Activated CD4-positive, alpha-beta T cell treated with anti-CD3 and anti-CD28 coated beads for 36 hours (primary cell): ENCODE data around the gene TMEM255B. TPM values are rescaled to one million over a fixed set of nuclear protein-coding genes. Genes with fewer than 3 reads are reported as not detected.

ENCODE experiments used
- ATAC-seq: fragments of 200-7000 bp; cut with Tn5 transposase; one replicate; pipeline ENCODE4 v1.10.0; 2021; ENCODE audit warnings: mild to moderate bottlenecking, moderate library complexity
- CTCF ChIA-PET: fragments of 350-600 bp; sonication (Branson Sonifier 250); formaldehyde crosslinking; loops from one replicate; lab custom pipeline; 2021; ENCODE audit warnings: antibody characterized with exemption; lab: Charles Lee
- POLR2A ChIA-PET: fragments of 350-600 bp; sonication (Branson Sonifier 250); formaldehyde crosslinking; loops from one replicate; lab custom pipeline; 2021; ENCODE audit warnings: antibody characterized with exemption, inconsistent platforms; lab: Charles Lee
- DNase-seq: peaks from one replicate; pipeline ENCODE4 v3.0.0-alpha.2; 2020
- H3K27ac Mint-ChIP-seq: one replicate; pipeline ENCODE4 v1.8.0; 2021; ENCODE audit warnings: mixed read lengths
- H3K27me3 Mint-ChIP-seq: one replicate; pipeline ENCODE4 v1.8.0; 2021; ENCODE audit warnings: mixed read lengths
- H3K36me3 Mint-ChIP-seq: one replicate; pipeline ENCODE4 v1.8.0; 2021; ENCODE audit warnings: low read depth, mixed read lengths
- H3K4me1 Mint-ChIP-seq: one replicate; pipeline ENCODE4 v1.8.0; 2021; ENCODE audit warnings: mixed read lengths
- H3K4me3 Mint-ChIP-seq: one replicate; pipeline ENCODE4 v1.8.0; 2021; ENCODE audit warnings: mild to moderate bottlenecking, moderate library complexity, mixed read lengths
- H3K9me3 Mint-ChIP-seq: one replicate; pipeline ENCODE4 v1.8.0; 2021; ENCODE audit warnings: low read depth, mixed read lengths
- intact Hi-C, 2 experiments: fragments of 100-400 bp; cut with DNase I in 1 of 2; cut with micrococcal nuclease in 1 of 2; formaldehyde crosslinking; loops; one replicate each; pipeline versions ENCODE4 v1.14.2 to v1.15.1; 2022 to 2024; cut with DNase I, micrococcal nuclease
- total RNA-seq, 2 experiments: library from RNA; stranded (reverse); gene quantifications; one replicate each; pipeline ENCODE4 v1.2.3, GENCODE V29; 2021

The TMEM255B gene
- total RNA-seq, 2 experiments from 2014 or later: 0.74 to 1.3 TPM

DNA sequence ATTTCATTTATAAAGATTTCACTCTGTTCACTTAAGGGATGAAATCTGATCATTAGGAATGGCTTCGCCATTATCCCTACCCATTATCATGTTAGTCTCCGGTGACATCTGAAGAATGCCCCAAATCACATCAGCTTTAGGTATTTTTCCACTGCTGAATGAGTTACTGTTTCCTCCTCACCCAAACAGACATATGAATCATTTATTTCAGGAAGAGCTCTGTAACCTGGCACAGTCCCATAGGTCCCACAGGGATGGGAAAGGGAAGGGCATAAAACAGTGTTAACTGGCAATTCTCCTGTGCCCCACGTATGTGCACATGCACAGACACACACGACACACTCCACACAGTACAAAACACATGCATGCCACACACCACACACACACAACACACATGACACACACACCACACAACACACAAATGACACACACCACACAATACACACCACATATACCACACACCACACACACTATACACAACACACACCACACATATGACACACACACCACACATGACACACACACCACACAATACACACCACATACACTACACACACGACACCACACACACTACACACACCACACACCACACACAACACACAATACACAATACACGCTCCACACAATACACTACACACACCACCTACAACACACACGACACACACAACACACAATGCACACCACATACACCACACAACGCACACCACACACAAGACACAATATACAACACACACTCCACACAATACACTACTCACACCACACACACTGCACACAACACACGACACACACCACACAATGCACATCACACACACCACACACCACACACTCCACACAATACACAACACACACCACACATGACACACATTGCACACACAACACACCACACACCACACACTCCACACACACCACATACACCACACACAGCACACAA is 15.4 kb downstream of the TMEM255B start:
- ChIA-PET CTCF (no interaction called here), POLR2A (no interaction called here)
- Mint-ChIP-seq H3K36me3 (no peaks in the 10 kb centered on the region), H3K9me3 (peaks cover 6% of the 10 kb centered on the region), H3K27ac (no peak overlapping the region), H3K4me1 (peaks cover 12% of the 10 kb centered on the region), H3K27me3 (peaks cover 11% of the 10 kb centered on the region), H3K4me3 (no peak overlapping the region)
- DNase-seq: no peak
- no peak for ATAC-seq
- intact Hi-C loops: no loop called here

DNA sequence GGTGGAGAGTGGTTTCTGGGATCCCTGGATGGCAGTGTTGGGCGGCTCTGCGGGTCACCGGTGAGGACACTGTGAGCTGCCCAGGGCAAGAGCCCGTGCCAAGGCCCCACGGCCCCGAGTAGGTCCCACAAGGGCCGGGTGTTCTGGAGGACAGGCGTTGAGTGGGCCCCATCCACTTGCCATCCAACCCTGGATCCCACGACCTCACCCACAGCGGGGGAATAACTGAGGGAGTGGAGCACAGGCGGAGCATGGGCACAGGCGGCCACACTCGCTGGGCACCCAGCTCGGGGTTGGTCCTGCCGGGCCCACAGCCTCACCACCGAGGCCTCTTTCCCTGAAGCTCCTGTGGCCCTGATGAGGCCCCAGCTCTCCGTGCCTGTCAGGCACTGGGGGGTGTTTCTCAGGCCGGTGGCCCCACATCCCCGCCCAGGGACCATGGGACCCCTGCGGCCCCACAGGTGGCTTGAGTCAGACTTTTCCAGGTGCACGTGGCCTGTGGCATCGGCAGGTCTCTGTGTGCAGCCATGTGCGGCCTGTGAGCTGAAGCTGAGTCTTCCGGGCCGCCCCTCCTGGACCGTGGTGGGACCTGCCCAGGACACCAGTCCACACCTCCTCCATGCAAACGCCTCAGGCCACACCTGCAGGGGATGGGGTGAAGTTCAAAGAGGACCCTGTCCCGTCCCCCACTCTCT is 16.6 kb downstream of the TMEM255B start:
- H3K4me3 Mint-ChIP-seq: no peak overlapping the region

DNA sequence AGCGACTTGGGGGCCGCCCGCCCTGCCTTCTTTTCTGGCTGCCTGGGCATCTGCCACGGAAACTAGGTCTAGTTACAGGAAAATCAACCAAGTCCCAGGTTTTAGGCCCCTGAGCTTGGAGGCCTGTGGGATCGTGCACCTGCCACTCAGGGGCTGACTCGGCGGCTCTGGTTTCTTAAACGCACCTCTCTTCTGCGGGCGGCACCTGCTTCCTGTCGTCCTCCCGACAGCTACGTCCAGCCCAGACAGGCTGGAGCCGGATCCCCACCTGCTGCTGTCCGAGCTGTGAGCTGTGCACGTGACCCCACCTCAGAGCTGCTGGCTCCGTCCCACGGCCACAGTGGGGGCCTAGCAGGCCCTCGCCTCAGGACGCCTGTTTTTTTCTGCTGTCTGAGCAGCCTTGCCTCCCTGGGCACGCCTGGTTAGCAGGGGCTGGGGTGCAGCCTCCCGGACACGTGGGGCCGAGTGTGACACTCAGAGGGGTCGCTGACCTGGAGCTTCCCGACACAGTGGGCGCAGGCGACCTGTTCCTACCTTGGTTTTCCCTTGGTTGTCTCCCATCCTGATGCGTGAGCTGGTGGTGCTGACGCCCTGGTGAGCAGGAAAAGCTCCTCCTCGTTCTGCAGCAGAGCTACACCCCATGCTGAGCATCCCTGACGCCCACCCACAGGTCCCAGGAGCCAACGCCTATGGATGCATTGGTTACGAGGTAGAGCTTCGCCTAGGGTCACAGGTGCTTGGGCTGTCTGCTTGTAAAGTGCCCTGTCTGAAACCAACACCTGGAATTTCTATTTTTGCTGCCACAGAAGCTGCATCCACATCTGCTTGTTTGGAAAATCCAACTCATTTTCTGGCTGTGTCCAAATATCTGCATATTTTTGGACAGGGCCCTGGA is 17.5 kb downstream of the TMEM255B start:
- ATAC-seq: no peak
- POLR2A ChIA-PET: no interaction called here

More for the DNA sequence above, 16.6 kb downstream of the TMEM255B start:
- Mint-ChIP-seq H3K27ac (no peak overlapping the region), H3K4me1 (peaks cover 12% of the 10 kb centered on the region), H3K27me3 (peaks cover 12% of the 10 kb centered on the region), H3K9me3 (peaks cover 6% of the 10 kb centered on the region), H3K36me3 (no peaks in the 10 kb centered on the region)
- ATAC-seq (no peak), DNase-seq (no peak)
- ChIA-PET CTCF (no interaction called here), POLR2A (no interaction called here)
- intact Hi-C loops: no loop called here

DNA sequence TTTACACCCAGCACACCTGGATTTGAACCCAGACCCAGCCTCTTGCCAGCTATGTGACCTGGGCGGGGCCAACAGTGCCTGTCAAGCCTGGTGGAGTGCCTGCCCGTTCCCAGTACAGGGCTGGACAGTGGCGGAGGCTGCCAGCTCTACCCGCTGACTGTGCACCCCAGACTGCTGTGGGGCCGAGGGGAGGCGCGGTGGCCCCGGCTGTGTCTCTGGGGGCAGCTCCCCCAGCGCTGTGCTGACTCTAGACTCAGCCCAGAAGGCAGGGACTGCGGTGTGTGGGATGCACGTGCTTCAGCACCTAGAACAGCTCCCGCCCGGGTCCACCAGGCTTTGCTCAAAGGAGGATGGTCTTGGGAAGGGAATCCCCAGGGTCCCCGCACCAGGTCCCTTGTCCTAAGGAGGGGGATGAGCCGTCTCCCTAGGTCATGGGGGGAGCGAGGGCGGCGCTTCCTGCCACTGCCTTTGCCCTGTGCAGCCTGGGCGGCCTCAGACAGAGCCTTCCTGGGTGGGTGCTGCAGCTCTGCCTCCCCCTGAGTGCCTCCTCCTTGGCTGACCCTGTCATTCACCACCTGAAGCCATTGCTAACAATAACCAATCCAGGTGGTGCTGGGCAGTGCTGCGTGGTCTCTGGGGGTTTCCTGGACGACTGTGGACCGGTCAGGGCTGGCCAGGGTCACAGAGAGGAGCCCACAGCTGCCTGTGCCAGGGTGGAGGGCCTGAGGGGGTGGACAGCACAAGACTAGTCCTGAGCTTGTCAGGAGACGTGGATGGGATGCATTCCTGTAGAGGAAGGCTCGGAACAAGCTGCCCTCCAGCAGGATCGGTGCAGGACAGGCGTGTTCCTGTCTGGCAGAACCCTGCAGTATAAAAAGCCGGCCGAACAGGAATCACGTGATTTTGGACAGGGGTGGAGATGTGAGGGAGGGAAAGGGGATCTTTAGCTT is 18.6 kb downstream of the TMEM255B start:
- POLR2A ChIA-PET: no interaction called here
- intact Hi-C loops: no loop called here

More for the DNA sequence above, 17.5 kb downstream of the TMEM255B start:
- intact Hi-C loops: no loop called here
- Mint-ChIP-seq H3K9me3 (peaks cover 6% of the 10 kb centered on the region), H3K27me3 (peaks cover 12% of the 10 kb centered on the region), H3K36me3 (no peaks in the 10 kb centered on the region), H3K4me3 (no peak overlapping the region), H3K4me1 (peaks cover 12% of the 10 kb centered on the region), H3K27ac (no peak overlapping the region)
- no peak for DNase-seq
- CTCF ChIA-PET: interaction anchor here (1.0 kb wide), 1 partner anchor 164 kb away, joined by 3 read pairs; no protein-coding TSS in a partner anchor

DNA sequence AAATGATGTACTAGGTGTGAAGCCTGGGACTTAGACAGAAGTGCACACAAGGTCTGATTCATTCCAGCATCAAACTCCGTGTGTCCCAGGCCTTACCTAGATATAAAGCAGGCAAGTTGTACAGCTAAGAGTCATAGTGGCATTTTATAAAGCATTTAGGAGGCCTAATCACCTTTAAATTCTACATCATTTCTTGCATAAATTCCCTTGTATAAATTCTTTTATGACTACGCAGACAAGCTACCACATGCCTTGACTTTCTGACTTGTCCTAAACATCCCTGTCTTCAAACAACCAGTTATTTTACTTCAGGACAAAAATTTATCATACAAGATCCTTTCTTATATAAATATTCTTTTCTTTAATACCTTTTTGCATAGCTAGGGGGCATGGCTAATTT is 22.5 kb downstream of the TMEM255B start:
- POLR2A ChIA-PET: no interaction called here
- DNase-seq (no peak), ATAC-seq (no peak)
- no peaks in the 10 kb centered on the region for H3K36me3 Mint-ChIP-seq
- H3K9me3 Mint-ChIP-seq: no peaks in the 10 kb centered on the region
- H3K4me1 Mint-ChIP-seq: peaks cover 4% of the 10 kb centered on the region
- CTCF ChIA-PET: interaction anchor here (0.6 kb wide), 1 partner anchor 329 kb away, joined by 3 read pairs; no protein-coding TSS in a partner anchor
- H3K27me3 Mint-ChIP-seq: peaks cover 17% of the 10 kb centered on the region
- no peak overlapping the region for H3K27ac Mint-ChIP-seq
- intact Hi-C loops: no loop called here
- H3K4me3 Mint-ChIP-seq: no peak overlapping the region

More for the DNA sequence above, 18.6 kb downstream of the TMEM255B start:
- H3K9me3 Mint-ChIP-seq: peaks cover 2% of the 10 kb centered on the region
- no peaks in the 10 kb centered on the region for H3K36me3 Mint-ChIP-seq
- ATAC-seq (peak; percentile 33), DNase-seq (peak; percentile 28)
- H3K4me3 Mint-ChIP-seq: no peak overlapping the region
- H3K4me1 Mint-ChIP-seq: peaks cover 2% of the 10 kb centered on the region
- peaks cover 12% of the 10 kb centered on the region for H3K27me3 Mint-ChIP-seq
- no peak overlapping the region for H3K27ac Mint-ChIP-seq
- CTCF ChIA-PET: no interaction called here

DNA sequence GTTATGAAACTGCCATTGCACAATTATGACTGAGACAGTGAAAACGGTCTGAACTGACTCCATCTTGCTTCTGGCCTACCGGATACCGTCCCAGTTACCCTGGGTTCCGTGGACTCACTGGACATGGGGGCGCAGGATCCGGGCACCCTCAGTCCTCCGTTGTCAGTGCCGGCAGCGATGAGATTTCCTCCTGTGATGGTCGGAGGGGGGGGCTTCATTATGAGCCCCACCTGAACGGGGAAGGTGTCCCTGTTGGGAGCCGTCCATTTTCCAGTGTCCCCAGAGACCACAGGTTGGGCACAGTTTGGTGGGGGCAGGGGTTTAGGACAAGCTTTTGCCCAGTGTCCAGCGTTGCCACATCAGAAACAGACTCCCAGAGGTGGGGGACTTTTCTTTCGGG is 23.4 kb downstream of the TMEM255B start:
- POLR2A ChIA-PET: no interaction called here
- DNase-seq (no peak), ATAC-seq (no peak)
- H3K9me3 Mint-ChIP-seq: no peaks in the 10 kb centered on the region
- CTCF ChIA-PET: no interaction called here
- no peaks in the 10 kb centered on the region for H3K36me3 Mint-ChIP-seq
- peaks cover 4% of the 10 kb centered on the region for H3K4me1 Mint-ChIP-seq
- peaks cover 15% of the 10 kb centered on the region for H3K27me3 Mint-ChIP-seq
- H3K27ac Mint-ChIP-seq: no peak overlapping the region
- intact Hi-C loops: no loop called here
- no peak overlapping the region for H3K4me3 Mint-ChIP-seq

DNA sequence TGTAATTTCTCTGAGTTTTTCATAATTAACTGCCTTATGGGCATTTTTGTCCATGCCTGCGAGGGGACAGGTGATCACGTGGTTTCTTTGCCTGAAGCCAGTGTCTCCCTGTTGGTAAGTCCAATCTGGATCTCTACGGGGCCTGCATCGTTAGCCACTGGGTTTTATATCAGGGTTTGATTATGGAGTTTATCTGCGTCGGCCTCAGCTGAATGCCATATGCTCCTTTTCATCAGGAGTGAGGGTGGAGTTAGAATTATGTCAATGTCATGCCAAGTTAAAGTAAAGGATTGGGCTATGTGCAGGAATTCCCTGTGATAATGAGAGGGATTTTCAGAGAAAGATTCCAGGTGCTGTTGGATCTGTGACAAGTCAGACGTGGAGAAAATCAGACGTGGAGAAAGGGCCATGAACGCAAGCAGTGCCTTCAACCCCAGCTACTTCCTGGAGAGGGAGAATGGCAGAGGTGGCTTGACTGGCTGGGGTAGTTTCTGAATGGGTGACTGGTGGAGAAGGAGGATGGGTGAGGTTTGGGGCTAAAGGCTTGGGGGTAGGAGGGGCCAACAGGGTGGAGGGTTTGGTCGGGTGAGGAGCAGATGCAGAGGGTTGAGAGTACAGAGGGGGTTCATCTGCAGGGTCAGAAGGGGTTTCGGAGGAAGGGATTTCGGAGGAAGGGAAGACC is 24.3 kb downstream of the TMEM255B start:
- CTCF ChIA-PET: no interaction called here
- H3K27ac Mint-ChIP-seq: no peak overlapping the region
- H3K4me3 Mint-ChIP-seq: no peak overlapping the region
- POLR2A ChIA-PET: no interaction called here
- H3K9me3 Mint-ChIP-seq: no peaks in the 10 kb centered on the region
- ATAC-seq (no peak), DNase-seq (no peak)
- peaks cover 4% of the 10 kb centered on the region for H3K4me1 Mint-ChIP-seq
- no peaks in the 10 kb centered on the region for H3K36me3 Mint-ChIP-seq
- intact Hi-C loops: no loop called here
- peaks cover 15% of the 10 kb centered on the region for H3K27me3 Mint-ChIP-seq

DNA sequence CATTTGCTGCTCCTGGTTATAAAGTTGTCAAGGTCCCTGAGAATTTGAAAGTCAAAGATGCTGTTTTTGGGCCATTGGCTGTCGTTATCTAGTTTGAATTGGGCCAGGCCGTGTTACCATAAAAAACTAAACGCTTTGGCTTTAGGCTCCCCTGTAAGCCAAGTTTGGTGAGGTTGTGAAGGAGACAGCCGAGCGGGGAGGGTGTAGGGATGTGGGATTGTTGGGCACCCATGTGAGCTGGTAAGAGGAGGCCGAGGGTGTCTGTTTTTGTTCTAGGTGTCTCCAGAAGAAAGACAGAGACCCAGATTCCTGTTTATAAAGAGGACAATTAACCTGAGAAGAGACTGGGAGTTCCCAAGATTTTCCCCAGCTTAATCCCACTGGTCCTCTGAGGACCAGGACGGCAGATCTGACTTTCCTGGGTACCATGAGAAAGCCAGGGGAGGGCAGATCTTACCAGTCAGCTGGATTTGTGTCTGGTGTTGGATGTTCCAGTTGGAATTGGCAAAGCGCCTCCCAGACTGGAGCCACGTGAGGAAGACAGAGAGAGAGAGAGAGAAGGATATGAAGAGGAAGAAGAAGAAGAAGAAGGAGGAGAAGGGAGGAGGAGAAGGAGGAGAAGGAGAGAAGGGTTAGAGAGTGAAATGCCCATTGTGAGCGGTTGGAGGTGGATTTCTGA is 25.1 kb downstream of the TMEM255B start:
- no peak overlapping the region for H3K27ac Mint-ChIP-seq
- no peak for DNase-seq
- peaks cover 4% of the 10 kb centered on the region for H3K4me1 Mint-ChIP-seq
- POLR2A ChIA-PET: no interaction called here
- peaks cover 11% of the 10 kb centered on the region for H3K27me3 Mint-ChIP-seq
- no peak overlapping the region for H3K4me3 Mint-ChIP-seq
- intact Hi-C loops: no loop called here
- ATAC-seq: no peak
- CTCF ChIA-PET: interaction anchor here (0.7 kb wide), 1 partner anchor 157 kb away, joined by 4 read pairs; no protein-coding TSS in a partner anchor
- H3K9me3 Mint-ChIP-seq: no peaks in the 10 kb centered on the region
- no peaks in the 10 kb centered on the region for H3K36me3 Mint-ChIP-seq

DNA sequence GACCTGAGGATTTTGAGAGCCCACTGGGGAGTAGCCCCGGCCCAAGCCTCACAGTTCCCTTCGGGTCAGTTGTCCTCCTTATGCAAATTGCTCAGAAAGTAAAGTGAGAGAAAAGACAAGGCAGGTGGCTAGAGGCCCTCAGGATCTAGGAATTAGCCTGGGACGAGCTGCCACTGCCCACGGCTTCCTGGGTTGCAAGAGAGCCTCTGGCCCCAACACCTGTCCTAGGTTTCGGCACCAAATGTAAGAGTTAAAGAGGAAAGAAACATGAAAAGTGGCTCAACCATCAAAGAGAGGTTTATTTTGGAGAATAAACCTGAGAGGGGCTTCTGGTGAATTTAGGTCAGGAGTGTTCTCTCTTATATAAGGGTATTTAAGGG is 25.6 kb downstream of the TMEM255B start:
- Mint-ChIP-seq H3K9me3 (no peaks in the 10 kb centered on the region), H3K27me3 (peaks cover 9% of the 10 kb centered on the region), H3K4me3 (no peak overlapping the region), H3K36me3 (no peaks in the 10 kb centered on the region), H3K27ac (no peak overlapping the region), H3K4me1 (peaks cover 4% of the 10 kb centered on the region)
- ChIA-PET CTCF (interaction anchor here (0.7 kb wide), 1 partner anchor 158 kb away, joined by 4 read pairs; no protein-coding TSS in a partner anchor), POLR2A (no interaction called here)
- ATAC-seq (no peak), DNase-seq (no peak)
- intact Hi-C loops: no loop called here
